OCI-LY7 (cell line): ENCODE data around the gene KCNQ1. TPM values are rescaled to one million over a fixed set of nuclear protein-coding genes. Genes with fewer than 3 reads are reported as not detected.

Experiments used
- BruUV-seq: library from RNA; stranded (reverse); fragments of 400-500 nt; replicated peaks from 2 replicates; lab custom pipeline; 2021; lab: Mats Ljungman, UMichigan
- CTCF ChIA-PET: fragments of 300-600 bp; sonication (Branson Sonifier 250); formaldehyde crosslinking; loops from one replicate; lab custom pipeline; 2022; ENCODE audit warnings: antibody characterized with exemption; ENCODE audit not compliant: unreplicated experiment; lab: Charles Lee
- POLR2A ChIA-PET: fragments of 300-600 bp; sonication (Branson Sonifier 250); formaldehyde crosslinking; loops from one replicate; lab custom pipeline; 2022; ENCODE audit warnings: antibody characterized with exemption; lab: Charles Lee
- DNase-seq: peaks from one replicate; pipeline ENCODE4 v3.0.0-alpha.2; 2015; ENCODE audit warnings: low spot score
- H2AFZ ChIP-seq: fragments of 200-600 bp; sonication (generic), shearing (Covaris generic); 2 replicates; pipeline ENCODE4 v1.6.1; 2014; ENCODE audit warnings: mild to moderate bottlenecking, antibody characterized with exemption, low read length, moderate library complexity
- H3K27ac ChIP-seq: fragments of 200-600 bp; sonication (generic); 2 replicates; pipeline ENCODE4 v1.5.1; 2014; ENCODE audit warnings: mixed run types, low read depth, mild to moderate bottlenecking, moderate library complexity, low read length, inconsistent platforms; ENCODE audit not compliant: poor library complexity, severe bottlenecking
- H3K36me3 ChIP-seq: fragments of 200-600 bp; sonication (generic); 2 replicates; pipeline ENCODE4 v1.6.1; 2014; ENCODE audit warnings: mild to moderate bottlenecking, antibody characterized with exemption, low read length, moderate library complexity, mixed read lengths; ENCODE audit not compliant: insufficient read depth
- H3K4me1 ChIP-seq: fragments of 200-600 bp; sonication (generic); 2 replicates; pipeline ENCODE4 v1.5.1; 2014; ENCODE audit warnings: mild to moderate bottlenecking, low read length; ENCODE audit not compliant: insufficient read depth, poor library complexity, severe bottlenecking
- H3K4me2 ChIP-seq: fragments of 200-600 bp; sonication (generic); 2 replicates; pipeline ENCODE4 v1.6.1; 2014; ENCODE audit warnings: mild to moderate bottlenecking, low read length
- H3K4me3 ChIP-seq: fragments of 200-600 bp; sonication (generic); 2 replicates; pipeline ENCODE4 v1.5.1; 2014; ENCODE audit warnings: mild to moderate bottlenecking, low read depth, low read length; ENCODE audit not compliant: poor library complexity, severe bottlenecking
- H3K79me2 ChIP-seq: fragments of 200-600 bp; sonication (generic); 2 replicates; pipeline ENCODE4 v1.6.1; 2016; ENCODE audit warnings: low read depth, mild to moderate bottlenecking, low read length, moderate library complexity, mixed read lengths; ENCODE audit not compliant: insufficient read depth
- H3K9me2 ChIP-seq: fragments of 200-600 bp; sonication (generic); 2 replicates; pipeline ENCODE4 v1.6.1; 2016; ENCODE audit warnings: mild to moderate bottlenecking, low read length, mixed read lengths; ENCODE audit not compliant: insufficient read depth
- H3K9me3 ChIP-seq: fragments of 200-600 bp; sonication (generic); 2 replicates; pipeline ENCODE4 v1.6.1; 2014; ENCODE audit warnings: mild to moderate bottlenecking, mixed run types, low read length, mixed read lengths
- H4K20me1 ChIP-seq: fragments of 200-600 bp; sonication (generic); 2 replicates; pipeline ENCODE4 v1.6.1; 2014; ENCODE audit warnings: mild to moderate bottlenecking, antibody characterized with exemption, low read length, moderate library complexity, mixed read lengths; ENCODE audit not compliant: insufficient read depth
- EZH2phosphoT487 ChIP-seq: fragments of 200-600 bp; sonication (generic); IDR thresholded peaks from 2 replicates; pipeline ENCODE4 v1.6.1; 2018; ENCODE audit warnings: low read depth, borderline replicate concordance, mild to moderate bottlenecking, mixed run types, antibody characterized with exemption, low read length, moderate library complexity, mixed read lengths
- intact Hi-C: fragments of 100-400 bp; cut with micrococcal nuclease; formaldehyde crosslinking; loops from one replicate; pipeline ENCODE4 v1.10.0; 2022; ENCODE audit not compliant: unreplicated experiment
- total RNA-seq, 2 experiments: library from RNA; depleted of rRNA in 1 of 2; stranded (reverse); fragments of >200 nt in 1 of 2; shearing (Covaris generic) in 1 of 2; gene quantifications; 2 replicates each; pipeline ENCODE4 v1.2.3, GENCODE V29; 2014 to 2022
- TF ChIP-seq, protein P1 (sequence below): fragments of 200-600 bp; sonication (generic); conservative IDR thresholded peaks from 2 replicates; pipeline ENCODE4 v1.5.1; 2014; ENCODE audit warnings: mild to moderate bottlenecking, antibody characterized with exemption, low read length, moderate library complexity, mixed read lengths

KCNQ1 gene
- total RNA-seq, 2 experiments from 2014 or later, result 0.22 to 1.3 TPM

DNA sequence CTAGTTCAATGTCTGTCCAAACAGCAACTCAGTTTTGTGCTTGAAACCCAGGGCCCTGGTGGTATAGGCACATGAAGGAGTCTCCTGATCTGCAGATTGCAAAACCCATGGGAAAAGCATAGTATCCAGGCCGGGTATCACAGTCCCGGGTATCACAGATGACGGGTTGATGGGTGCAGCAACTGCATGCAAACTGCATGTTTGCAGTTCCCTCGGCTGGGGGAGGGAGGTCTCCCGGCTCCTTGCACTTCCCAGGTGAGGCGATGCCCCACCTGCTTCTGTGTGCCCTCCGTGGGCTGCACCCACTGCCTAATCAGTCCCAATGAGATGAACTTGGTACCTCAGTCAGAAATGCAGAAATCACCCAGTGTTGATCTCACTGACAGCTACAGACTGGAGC lies 53.9 kb downstream of the KCNQ1 start:
- DNase-seq, result no peak
- intact Hi-C loops, result no loop called here
- ChIA-PET CTCF (no interaction called here), POLR2A (no interaction called here)
- H2AFZ ChIP-seq, result no peak overlapping the region
- H3K9me2 ChIP-seq, result no peaks in the 10 kb centered on the region
- H3K79me2 ChIP-seq, result no peaks in the 10 kb centered on the region
- H3K9me3 ChIP-seq, result 0 out of 2 replicates have a peak, but pooled peaks cover 5% of the 10 kb centered on the region
- no peak overlapping the region for H3K4me3 ChIP-seq
- no peaks in the 10 kb centered on the region for H3K36me3 ChIP-seq
- no peak overlapping the region for H3K4me2 ChIP-seq
- H3K4me1 ChIP-seq, result no peaks in the 10 kb centered on the region
- TF ChIP-seq, protein P1, sequence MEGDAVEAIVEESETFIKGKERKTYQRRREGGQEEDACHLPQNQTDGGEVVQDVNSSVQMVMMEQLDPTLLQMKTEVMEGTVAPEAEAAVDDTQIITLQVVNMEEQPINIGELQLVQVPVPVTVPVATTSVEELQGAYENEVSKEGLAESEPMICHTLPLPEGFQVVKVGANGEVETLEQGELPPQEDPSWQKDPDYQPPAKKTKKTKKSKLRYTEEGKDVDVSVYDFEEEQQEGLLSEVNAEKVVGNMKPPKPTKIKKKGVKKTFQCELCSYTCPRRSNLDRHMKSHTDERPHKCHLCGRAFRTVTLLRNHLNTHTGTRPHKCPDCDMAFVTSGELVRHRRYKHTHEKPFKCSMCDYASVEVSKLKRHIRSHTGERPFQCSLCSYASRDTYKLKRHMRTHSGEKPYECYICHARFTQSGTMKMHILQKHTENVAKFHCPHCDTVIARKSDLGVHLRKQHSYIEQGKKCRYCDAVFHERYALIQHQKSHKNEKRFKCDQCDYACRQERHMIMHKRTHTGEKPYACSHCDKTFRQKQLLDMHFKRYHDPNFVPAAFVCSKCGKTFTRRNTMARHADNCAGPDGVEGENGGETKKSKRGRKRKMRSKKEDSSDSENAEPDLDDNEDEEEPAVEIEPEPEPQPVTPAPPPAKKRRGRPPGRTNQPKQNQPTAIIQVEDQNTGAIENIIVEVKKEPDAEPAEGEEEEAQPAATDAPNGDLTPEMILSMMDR, result no peak
- TF ChIP-seq EZH2phosphoT487, result no peak
- no TSS peak for BruUV-seq
- H3K27ac ChIP-seq, result no peak overlapping the region
- no peaks in the 10 kb centered on the region for H4K20me1 ChIP-seq

DNA sequence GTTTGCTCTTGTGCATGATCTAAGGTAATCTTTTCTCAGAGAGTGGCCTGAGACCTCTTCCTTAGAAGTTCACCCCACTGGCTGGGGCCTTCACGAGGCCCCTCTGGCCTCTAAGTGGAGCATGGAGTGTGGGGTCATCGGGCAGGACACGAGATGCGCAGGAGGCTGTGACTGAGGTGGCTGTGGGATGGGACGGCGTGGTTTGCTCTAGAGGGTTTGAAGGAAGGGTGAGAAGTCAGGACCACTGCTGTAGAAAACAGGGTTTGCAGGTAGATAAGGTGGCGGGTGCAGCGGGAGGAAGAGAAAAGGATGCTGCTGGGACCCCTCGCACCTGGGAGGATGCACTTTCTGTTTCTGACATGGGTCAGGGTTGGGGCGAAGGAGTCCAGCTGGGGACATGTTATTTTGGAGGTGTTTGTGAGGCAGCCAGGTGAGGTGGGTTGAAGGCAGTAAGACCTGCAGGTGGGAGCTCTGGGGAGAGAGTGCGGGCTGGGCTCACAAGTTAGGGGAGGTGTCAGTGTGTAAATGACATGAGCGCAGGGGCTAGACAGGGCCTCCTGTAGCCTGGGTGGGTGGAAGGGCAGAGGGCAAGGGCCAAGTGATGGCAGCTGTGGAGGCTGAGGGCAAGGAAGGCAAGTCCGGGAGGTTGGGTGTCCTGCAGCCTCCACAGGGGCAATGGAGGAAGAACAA lies 62.5 kb downstream of the KCNQ1 start:
- no peaks in the 10 kb centered on the region for H4K20me1 ChIP-seq
- no peaks in the 10 kb centered on the region for H3K9me3 ChIP-seq
- POLR2A ChIA-PET, result no interaction called here
- no peaks in the 10 kb centered on the region for H3K4me1 ChIP-seq
- intact Hi-C loops, result no loop called here
- H3K27ac ChIP-seq, result no peak overlapping the region
- no peaks in the 10 kb centered on the region for H3K36me3 ChIP-seq
- no peaks in the 10 kb centered on the region for H3K79me2 ChIP-seq
- DNase-seq, result no peak
- H3K4me2 ChIP-seq, result no peak overlapping the region
- H2AFZ ChIP-seq, result no peak overlapping the region
- BruUV-seq, result no TSS peak
- no peak overlapping the region for H3K4me3 ChIP-seq
- TF ChIP-seq EZH2phosphoT487, result no peak
- TF ChIP-seq, protein P1, result no peak
- CTCF ChIA-PET, result no interaction called here
- no peaks in the 10 kb centered on the region for H3K9me2 ChIP-seq

DNA sequence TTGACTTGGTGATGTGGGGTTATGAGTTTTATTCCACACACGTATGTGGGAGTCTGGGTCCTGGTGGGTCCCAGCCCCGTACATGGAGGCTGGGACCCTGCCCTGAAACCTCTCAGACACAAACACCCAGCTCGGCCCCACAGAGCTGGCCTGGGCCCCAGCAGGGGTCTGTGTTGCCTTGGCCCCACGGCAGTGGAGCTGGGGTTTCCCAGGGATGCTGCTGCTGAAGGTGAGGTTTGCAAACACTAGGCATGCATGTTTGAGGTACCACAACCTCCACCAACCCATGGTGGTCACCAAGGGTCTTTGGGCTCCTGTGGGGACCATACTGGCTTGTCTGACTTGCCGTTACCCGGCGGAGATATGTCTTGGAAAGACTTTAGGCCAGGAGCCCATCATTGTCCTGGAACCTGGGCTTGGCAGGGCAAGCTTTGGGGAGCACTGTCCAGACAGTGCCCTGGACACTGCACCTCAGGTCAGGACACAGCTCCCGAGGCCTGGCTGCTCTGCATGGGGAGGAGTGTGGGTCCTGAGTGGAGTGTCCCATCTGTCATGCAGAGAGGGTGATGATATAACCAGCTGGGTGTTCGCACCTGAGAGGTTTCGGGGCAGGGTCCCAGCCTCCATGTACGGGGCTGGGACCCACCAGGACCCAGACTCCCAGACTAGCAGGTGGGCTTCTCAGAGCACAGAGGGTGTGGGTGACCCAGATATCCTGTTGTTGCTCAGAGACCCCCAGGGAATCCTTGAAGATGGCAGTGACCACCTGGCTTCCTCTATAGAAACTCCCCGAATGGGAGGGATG lies 63.3 kb downstream of the KCNQ1 start:
- H2AFZ ChIP-seq, result no peak overlapping the region
- H3K4me2 ChIP-seq, result no peak overlapping the region
- no peaks in the 10 kb centered on the region for H3K79me2 ChIP-seq
- TF ChIP-seq EZH2phosphoT487, result no peak
- TF ChIP-seq, protein P1, result no peak
- CTCF ChIA-PET, result no interaction called here
- no TSS peak for BruUV-seq
- DNase-seq, result no peak
- no peaks in the 10 kb centered on the region for H3K36me3 ChIP-seq
- intact Hi-C loops, result no loop called here
- POLR2A ChIA-PET, result no interaction called here
- no peak overlapping the region for H3K27ac ChIP-seq
- no peaks in the 10 kb centered on the region for H3K9me2 ChIP-seq
- no peaks in the 10 kb centered on the region for H4K20me1 ChIP-seq
- H3K4me1 ChIP-seq, result no peaks in the 10 kb centered on the region
- H3K4me3 ChIP-seq, result no peak overlapping the region
- no peaks in the 10 kb centered on the region for H3K9me3 ChIP-seq
